Fibroblast of villous mesenchyme (primary cell): ENCODE data around the gene PHF21B. TPM values are rescaled to one million over a fixed set of nuclear protein-coding genes. Genes with fewer than 3 reads are reported as not detected.

Source experiments
- DNase-seq: peaks from one replicate; pipeline ENCODE4 v3.0.0-alpha.2; 2010; ENCODE audit warnings: low read depth
- H3K4me3 ChIP-seq: 2 replicates; pipeline ENCODE4 v1.5.1; 2011; ENCODE audit warnings: low read depth, mild to moderate bottlenecking, low read length
- total RNA-seq: library from RNA; depleted of rRNA; stranded (reverse); fragments of >200 nt; gene quantifications from 2 replicates; pipeline ENCODE4 v1.2.3, GENCODE V29; 2012
- TF ChIP-seq, protein P1 (sequence below): IDR thresholded peaks from 2 replicates; pipeline ENCODE4 v1.5.1; 2012; ENCODE audit warnings: low read depth, mild to moderate bottlenecking, low read length; ENCODE audit not compliant: insufficient read depth

PHF21B gene
- total RNA-seq, 1 donor, result not detected

DNA sequence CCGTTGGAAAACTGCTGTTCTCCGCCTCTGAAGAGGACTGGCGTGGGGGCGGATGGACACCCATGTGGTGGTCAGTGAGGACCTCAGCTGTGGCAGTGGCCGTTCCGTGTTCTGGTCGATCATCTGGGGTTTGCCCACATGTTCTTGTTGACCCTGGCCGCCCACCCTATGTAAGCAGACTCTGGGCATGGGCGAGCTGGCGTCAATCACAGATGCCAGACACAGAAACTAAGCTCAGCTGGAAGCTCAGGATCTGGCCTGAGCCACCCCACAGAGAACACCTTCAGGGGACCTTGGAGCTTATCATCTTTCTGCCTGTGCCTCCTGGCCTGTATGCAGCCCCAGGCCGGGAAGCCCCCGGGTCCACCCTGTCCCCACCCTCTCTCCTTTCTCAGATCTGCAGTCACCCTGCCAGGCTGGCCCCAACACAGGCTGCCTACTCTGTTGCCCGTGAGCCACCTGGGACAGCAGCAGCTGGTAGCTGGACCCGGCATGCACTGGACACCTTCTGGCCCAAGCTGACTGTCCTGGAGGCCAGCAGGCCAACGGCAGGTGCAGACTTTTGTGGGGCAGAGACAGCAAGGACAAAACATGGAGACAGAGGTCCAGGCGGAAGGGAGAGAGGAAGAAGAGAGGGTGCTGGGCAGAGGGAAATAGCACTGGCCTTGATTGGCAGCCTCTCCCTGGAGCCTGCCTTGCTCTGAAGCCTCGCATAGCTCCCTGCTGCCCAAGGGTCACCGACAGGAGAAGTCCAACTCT lies 91.5 kb downstream of the PHF21B start:
- no peak for DNase-seq
- TF ChIP-seq, protein P1, sequence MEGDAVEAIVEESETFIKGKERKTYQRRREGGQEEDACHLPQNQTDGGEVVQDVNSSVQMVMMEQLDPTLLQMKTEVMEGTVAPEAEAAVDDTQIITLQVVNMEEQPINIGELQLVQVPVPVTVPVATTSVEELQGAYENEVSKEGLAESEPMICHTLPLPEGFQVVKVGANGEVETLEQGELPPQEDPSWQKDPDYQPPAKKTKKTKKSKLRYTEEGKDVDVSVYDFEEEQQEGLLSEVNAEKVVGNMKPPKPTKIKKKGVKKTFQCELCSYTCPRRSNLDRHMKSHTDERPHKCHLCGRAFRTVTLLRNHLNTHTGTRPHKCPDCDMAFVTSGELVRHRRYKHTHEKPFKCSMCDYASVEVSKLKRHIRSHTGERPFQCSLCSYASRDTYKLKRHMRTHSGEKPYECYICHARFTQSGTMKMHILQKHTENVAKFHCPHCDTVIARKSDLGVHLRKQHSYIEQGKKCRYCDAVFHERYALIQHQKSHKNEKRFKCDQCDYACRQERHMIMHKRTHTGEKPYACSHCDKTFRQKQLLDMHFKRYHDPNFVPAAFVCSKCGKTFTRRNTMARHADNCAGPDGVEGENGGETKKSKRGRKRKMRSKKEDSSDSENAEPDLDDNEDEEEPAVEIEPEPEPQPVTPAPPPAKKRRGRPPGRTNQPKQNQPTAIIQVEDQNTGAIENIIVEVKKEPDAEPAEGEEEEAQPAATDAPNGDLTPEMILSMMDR, result no peak
- no peak overlapping the region for H3K4me3 ChIP-seq

DNA sequence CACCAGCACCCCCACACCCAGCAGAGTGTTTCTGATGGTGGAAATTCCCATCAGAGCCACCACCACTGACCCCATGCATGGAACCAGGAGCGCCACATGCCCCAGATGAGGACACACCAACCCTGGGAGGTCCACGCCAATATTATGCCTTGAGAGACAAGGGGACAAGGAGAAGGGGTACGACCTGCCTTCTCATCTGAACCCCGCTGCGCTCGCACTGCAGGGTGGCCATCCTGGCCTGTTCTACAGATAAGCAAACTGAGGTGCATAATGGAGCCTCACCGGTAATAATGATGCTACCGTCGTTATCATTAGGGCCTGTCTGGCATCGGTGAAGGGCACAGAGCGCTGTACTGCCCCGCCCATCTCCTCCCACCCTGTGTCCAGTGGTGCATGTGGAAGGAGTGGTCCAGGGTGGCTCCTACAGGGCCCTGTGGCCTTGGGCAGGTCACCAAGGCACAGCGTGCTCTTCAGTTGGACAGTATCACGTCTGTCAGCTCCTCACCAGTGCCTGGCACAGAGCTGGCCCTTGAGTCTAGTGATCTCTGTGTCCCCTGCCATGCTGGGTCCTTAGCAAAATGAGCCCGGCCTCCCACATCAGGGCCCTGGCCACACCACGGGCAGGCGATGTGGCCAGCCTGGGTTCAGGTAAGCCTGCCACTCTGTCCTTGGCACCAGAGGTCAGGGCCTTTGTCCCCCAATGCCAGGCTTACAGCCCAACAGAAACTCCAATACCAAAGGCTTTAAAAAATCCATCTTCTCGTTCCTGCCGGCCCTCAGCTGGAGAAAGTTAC lies 92.2 kb downstream of the PHF21B start:
- TF ChIP-seq, protein P1, result no peak
- no peak overlapping the region for H3K4me3 ChIP-seq
- no peak for DNase-seq

DNA sequence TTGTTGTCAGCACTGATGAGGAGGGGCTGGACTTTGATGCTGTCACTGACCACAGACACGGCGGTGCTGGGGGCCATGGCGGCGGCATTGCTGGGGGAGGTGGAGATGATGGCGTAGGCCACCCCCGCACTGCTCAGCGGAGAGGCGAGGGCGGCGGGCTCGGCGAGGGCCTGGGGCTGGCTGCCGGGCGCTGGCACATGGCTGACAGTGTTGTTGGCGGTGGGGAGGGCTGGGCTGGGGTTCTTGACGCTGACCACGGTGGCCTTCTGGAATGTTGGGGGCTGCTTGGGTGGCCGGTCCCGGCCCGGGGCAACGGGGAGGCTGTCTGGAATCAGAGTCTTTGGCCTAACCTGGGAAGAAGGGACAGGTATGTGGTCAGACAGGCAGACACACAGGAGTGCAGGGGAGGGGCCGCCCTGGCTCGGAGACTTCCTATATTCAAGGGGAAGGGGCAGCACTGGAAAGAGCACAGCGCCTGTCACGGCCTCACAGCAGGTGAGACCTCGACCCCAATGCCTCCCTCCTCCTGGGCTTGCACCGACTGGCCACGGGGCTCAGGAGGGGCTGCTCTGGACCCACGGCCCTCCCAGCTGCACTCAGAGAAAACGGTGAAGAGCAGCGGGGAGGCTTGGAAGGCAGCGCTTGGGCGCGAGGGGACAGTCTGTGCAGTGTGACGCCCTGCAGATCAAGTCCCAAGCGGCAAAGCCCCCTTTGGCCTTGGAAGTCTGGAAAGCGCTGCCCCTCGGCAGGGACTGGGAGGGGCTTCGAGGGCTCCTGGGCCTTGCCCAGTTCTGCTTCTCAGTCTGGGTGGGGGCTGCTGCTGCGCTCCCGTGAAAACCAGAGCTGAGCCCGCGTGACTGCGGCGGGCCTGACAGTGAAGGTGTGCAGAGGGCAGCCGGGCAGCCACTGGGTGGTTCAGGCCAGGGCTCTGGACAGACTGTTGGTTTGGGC lies 93.2 kb downstream of the PHF21B start:
- H3K4me3 ChIP-seq, result no peak overlapping the region
- TF ChIP-seq, protein P1, result no peak
- DNase-seq, result no peak

GRCh38 chr22:44915441-44915840 lies 94.4 kb downstream of the PHF21B start:
- TF ChIP-seq, protein P1, result no peak
- no peak for DNase-seq
- H3K4me3 ChIP-seq, result no peak overlapping the region

GRCh38 chr22:44914026-44914721 lies 95.6 kb downstream of the PHF21B start:
- DNase-seq, result no peak
- no peak overlapping the region for H3K4me3 ChIP-seq
- TF ChIP-seq, protein P1, result no peak
